SKM-1 treated with dmso at 0.1 percent for 144 hours (cell line): ENCODE measurements around the gene ATP8A2.
"Not testable (repeated sequence)": the region's sequence is repeated elsewhere in the genome, so short reads cannot be mapped to it uniquely, and the experiment has no call there.

Experiments
- DNase-seq: peaks from one replicate; lab custom pipeline; 2025; ENCODE audit not compliant: unreplicated experiment; lab: John Stamatoyannopoulos, UW

ATP8A2 gene

DNA sequence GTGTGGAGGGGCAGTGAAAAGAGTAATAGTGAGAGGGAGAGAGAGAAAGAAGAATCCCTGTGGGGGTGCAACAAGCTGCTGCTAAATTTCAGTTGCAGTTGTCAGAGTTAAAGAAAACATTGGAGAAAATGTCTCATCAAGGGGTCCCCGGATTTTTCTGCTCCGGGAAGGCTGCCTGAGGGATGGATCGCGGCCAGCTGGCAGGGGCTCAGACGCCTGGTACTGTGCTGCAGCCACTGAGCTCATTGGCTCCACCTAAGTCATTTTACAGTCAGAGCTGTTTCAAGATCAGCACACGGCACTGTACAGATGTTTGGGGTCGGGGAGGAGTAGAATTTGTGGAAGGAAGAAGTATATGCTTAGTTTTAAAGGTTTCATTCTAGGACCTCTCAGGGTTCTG is 573.8 kb downstream of the ATP8A2 start:
- no peak for DNase-seq

DNA sequence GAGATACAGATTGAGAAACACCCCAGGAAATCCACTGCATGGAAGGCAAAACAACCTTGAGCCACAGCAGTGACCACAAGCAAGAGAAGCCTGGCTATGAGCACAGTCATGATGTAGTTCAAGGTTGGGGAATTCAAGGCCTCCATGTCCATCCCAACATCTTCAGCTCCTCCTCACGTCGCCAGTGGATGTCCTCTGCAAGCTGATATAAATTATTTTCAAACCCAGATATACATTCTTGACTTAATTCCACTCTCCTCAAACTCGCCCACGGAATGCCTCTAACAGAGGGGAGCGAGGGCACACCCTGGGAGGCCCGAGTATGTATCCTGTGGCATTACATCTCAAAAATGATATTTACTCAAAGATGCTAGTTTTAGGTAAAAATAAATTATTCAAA is 574.5 kb downstream of the ATP8A2 start:
- DNase-seq: no peak

DNA sequence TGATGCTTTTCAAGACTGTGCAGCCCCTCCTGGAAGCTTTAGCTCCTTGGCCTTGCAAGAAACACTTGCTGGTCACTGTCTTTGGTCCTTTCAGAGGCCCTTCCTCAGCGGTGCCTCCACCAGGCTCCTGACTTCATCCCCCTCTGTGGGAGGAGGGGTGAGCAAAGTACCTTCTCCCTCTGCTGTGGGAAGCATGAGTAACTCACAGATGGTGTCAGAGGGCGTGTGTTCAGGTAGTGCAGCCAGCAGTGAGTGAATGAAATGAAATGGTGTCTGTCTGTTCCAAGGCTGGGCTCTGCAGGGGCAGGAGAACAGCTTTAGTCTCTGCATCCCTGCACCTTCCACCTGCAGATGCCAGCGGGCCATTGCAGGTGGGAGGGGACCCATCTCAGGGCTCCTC is 577.1 kb downstream of the ATP8A2 start:
- DNase-seq: no peak

DNA sequence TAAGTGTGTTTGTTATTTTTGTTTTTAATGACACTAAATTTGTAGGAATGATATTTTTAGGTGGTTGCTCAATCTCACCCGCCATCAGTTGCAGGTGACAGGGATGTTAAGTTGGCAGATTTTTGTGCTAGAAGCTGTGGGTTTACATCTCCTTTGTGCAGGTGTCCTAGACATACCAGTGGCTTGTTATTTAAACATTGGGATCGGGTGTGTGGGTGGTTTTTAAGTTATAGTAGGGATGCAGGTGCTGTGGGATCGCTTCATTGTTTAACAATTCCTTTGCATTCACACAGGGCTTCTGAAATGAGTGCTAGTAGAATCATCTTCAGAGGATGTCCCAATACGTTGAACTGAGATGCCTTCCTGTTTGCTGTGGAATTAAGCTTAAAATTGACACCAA is 580.1 kb downstream of the ATP8A2 start:
- DNase-seq: no peak

DNA sequence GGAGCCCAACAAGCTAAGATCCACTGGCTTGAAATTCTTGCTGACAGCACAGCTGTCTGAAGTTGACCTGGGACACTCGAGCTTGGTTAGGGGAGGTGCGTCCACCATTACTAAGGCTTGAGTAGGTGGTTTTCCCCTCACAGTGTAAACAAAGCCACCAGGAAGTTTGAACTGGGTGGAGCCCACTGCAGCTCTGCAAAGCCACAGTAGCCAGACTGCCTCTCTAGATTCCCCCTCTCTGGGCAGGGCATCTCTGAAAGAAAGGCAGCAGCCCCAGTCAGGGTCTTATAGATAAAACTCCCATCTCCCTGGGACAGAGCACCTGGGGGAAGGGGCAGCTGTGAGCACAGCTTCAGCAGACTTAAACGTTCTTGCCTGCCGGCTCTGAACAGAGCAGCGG is 582.3 kb downstream of the ATP8A2 start:
- DNase-seq: not testable (repeated sequence)

DNA sequence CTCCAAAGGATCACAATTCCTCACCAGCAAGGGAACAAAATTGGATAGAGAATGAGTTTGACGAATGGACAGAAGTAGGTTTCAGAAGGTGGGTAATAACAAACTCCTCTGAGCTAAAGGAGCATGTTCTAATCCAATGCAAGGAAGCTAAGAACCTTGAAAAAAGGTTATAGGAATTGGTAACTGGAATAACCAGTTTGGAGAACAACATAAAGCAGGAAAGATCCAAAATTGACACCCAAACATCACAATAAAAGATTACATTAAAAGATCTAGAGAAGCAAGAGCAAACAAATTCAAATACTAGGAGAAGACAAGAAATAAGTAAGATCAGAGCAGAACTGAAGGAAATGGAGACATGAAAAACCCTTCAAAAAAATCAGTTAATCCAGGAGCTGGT is 583.2 kb downstream of the ATP8A2 start:
- DNase-seq: not testable (repeated sequence)

DNA sequence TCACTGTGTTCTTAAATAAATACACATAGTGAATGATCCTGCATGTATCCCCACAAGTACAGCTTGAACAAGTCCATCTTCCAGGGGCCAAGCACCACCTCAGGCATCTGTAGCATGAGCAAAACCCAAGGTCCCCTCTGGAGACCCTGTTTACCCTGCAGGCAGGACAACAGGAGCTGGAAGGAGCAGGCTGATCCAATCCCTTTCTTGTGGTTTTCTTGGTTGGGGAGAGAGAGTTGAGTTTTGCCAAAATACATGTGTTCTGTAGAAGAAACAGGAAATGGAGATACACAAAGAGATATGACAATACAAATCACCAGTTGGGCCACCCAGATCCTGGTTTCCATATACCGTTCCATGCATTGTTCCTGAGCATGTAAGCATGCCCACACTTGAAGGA is 587.2 kb downstream of the ATP8A2 start:
- no peak for DNase-seq

DNA sequence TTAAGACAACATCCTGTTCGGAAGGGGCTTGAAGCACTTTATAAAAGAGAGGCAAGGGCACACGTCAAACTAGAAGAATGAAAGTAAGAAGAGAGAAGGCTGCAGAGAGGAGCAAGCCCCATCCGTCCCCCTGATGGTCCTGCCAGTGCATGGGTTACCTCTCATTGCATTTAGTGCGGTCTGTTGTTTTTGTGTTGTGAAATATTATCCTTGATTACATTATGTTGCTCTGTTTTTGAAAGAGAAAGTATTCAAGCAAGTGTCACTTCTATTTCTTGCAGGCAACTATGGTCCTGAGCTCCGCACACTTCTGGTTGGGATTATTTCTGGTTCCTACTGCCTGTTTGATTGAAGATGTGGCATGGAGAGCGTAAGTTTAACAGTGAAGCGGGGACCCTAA is 589.5 kb downstream of the ATP8A2 start:
- DNase-seq: no peak

DNA sequence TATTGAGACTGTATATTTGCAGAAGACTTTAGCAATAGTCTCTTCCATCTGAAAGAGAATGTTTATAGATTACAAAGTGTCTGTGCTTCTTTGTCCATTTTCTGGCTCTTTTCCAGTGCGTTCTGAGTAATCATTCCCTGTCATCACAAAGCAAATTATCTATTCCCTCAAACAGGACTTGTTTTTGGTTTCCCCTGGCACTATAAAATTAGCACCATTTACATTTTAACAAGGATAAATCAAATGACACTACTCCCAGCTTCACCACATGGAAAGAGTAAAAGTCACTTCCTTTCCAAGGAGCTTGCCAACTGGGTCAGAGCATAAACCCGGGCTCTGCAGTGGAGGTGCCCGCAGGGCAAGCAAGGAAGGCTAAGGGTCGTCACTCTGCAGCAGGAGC is 591.9 kb downstream of the ATP8A2 start:
- no peak for DNase-seq

DNA sequence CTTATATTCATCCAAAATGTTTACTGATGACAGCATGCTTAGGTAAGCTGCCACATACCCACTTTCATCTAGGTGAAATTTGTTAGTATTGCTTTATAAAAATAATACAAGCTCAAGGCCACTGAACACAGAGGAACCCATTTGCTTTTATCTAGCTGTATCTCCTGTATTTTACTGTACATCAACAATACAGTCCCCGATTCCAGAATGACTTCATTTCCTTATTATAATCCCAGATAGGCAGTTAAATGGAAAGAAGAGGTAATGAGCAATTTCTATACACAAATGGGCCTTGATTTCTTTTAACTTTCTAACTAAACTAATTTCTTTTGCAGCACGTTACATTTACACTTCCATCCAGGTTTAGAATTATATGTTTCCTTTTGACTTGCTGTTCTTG is 593.8 kb downstream of the ATP8A2 start:
- DNase-seq: no peak

DNA sequence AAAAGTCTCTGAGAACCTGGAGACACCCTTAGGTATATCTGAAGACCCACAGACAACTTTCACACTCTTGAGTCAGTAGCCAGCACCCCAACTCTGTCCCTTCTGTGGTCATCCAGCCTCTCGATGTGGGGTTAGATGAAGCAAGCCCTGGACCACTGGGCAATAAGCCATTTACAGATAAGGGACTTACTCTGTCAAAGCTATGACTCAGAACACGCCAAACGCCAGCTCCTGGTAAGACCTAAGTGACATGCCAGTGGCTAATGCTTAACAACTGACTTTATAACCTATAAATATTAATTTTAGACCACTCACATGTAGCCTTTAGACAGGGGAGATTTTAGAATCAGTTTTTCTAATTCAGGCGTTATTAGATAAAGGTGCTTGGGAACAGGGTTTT is 594.3 kb downstream of the ATP8A2 start:
- no peak for DNase-seq

DNA sequence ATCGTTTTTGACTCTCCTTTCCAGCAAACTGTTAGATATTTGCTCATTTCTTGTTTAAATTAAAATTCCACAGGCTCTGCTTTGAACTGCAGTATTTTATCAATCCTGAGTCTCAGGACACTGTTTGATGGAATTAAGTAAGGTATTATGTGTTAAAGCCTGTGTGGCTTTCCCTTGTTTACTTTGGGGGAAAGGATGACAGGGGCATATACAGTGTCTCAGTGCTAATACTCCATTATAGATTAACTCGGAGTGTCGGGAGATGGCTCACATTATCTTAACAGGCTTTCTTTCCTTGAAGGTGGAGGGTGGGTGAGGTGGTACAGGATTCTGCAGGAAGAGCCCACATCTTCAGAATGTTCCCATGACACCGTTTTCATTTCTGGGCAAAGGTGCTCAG is 595.4 kb downstream of the ATP8A2 start:
- no peak for DNase-seq

DNA sequence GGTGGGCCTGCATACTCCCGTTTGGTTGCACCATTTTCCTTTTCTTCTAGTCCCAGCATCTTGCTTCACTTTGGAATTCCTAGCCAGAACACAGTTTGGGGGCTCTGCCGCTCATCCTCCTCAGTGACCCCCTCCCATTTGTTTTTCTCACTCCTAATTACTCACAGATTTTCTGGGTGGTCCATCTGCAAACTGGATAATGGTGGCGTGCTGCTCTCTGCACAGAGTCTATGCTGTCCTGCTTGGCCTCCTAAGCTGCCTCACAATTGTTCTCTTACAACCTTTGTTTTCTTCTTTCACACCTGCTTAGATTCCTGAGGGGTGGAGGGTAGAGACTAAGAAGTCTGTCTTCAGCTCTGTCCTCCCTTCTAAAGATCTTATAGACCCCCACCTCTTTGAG is 599.3 kb downstream of the ATP8A2 start:
- DNase-seq: no peak

DNA sequence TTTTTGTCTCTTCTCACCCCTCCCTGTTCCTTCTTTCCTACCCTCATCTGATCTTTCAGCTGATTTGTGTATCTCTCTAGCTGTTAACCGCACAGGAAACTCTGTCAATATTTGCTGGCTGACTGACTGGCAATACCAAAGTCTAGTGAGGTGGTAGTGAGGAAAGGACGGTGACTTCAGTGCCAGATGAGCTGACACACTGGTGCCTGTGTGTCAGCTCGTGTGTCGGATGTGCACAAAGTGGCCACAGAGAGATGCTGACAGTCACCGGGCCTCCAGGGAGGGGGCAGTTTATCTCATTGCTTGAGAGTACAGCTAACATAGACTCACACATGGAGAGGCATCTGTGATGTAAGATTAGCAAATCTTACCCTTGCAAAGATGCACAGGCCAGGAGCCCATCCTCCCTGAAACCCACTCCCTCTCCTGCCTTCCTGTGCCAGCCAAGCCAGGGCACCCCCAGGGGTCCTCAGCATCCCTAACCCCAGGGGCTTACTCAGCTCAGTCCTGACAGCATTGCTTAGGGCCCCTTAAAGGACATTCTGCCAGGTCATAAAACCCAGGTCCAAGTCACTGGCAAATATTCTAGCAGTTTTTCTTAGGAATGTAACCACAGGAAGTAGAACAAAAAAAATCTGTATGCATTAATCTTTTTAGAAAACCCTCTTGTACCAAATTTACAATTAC is 599.8 kb downstream of the ATP8A2 start:
- DNase-seq: no peak

DNA sequence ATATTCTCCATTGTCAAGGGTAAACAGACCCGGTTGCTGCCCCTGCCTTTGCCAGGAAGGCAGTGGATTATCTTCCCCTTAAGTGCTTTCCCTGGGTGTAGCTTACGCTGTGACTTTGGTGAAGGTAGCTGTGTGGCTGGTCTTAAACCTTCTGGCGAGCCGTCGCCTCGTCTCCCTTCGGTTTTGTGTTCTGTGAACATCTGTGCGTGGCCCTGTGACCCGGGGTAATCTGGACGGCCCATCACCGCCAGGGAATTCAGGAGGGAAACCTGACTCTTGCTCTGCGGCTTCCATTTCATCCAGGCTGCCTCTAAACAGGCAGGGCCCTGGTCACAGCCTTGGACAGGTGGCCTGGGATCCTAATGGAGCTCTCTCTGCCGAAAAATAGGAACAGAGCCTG is 601.3 kb downstream of the ATP8A2 start:
- no peak for DNase-seq

DNA sequence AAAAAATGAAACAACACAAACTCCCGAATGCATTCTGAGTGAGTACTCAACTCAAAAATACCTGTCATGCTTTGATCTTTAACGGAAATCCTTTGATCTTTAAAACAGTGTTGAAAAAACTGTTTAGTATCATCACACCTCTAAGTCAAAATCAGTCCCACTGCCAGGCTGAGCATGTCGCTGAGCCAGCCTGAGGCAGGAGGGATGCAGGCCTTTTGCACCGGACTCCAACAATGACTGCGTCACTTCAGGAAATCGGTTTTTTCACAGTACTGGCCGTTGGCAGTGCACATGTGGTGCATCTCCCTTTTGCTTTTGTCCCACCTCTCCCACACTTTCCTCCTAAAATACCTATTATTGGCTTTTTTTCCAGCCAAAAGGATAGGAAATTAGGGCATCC is 601.8 kb downstream of the ATP8A2 start:
- no peak for DNase-seq

DNA sequence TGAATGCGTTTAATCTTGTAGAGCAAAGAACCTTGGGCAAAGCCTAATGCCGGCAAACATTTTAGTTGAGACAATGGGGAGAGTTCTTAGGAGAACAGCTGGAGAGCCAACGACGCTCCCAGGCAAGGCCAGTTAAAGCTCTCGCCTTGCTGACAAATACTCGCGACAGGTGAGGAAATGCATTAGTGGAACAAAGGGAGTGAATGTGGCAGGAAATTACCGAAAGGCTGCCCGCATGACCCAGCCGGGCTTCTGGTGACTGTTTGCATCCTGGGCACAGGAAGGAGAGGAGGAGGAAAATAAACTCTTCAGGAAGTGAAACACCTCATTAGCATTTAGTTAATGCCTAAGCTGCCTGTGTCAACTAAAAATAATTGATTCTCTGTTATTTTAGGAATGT is 605.4 kb downstream of the ATP8A2 start:
- no peak for DNase-seq

DNA sequence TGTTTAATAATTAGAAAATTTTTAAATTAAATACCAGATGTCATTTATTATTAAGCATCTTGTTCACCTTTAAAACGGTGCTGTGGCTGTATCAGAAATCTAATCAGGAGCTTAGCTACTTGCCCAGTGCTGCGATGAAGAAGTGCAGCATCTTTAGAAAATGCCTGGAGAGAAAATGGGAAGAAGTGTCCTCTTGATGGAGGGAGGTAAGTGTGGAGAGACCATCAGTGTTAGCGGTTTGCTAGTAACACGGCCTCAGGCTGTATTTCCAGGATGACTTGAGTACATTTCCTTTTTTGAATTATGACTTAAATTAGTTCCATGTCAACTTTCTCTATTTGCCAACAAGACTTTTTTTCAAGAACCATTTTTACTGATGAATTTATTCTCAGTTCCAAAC is 605.9 kb downstream of the ATP8A2 start:
- no peak for DNase-seq

DNA sequence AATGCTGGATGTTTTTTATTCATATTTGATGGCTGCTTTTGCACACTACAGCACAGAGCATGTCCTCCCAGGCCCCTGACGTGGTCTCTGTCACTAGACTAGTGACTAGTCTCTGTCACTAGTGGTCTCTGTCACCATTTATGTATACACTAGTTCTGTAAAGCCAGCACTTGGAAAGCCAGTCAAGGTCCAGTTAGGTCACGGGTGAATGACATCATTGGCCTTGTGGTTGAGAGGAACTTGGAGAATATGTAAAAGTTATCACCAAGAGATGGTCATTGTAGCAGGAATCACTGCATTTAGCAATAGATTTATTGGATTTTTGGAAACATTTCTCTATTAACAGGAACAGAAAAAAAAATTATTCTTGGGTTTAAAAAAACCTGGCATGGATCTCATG is 607.2 kb downstream of the ATP8A2 start:
- DNase-seq: no peak

DNA sequence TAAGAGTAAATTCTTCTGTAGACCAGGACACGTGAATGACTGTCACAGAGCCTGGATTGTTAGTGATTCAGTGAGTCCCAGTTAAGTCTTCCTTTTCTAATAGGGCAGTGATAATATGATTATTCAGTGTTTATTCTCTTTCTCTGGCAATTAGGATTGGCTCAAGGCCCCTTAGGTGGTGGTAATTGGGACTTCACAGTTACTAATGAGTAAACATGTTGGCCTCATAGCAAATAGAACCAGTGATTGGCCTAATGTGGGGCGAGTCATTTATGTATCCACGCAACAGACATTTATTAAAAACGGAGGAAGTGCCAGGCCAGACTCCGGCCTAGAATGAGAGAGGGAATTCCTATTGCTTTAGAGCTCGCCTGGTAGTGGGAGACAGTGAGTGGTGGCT is 607.6 kb downstream of the ATP8A2 start:
- no peak for DNase-seq

DNA sequence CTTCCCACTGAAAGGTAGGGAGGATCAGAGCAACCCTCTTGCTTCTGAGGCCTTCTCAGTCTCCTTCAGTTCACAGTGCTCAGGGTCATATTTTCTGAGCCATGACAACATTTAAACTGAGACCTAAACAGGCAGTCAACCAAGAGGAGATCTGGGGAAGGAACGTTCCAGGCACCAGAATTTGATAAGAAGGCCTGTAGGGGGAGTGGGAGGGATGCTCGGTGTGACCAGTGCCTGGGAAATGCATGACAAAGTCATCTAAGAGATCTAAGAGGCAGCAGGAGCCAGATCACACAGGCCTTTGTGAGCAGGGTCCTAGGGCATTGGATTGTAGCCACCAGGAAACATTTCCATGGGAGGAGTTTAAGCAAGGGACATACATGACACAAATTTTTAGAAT is 608.5 kb downstream of the ATP8A2 start:
- DNase-seq: no peak

DNA sequence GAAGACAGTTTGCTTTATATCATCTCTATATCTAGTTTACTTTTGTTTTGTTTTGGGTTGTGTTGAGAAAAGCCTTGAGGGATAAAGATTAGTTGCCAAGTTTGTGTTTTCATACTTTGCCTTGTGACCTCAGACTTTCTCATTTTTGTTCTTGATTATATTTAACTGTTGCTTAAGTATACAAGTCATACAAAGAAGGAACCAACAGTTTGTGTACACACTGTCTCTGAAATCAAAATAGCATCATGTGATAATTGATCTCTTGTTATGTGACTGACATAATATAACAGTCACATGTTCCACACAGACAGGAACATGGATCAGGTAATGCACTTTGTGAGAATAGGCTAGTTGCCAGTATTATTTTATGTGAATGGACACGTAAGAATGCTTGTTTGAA is 609.3 kb downstream of the ATP8A2 start:
- no peak for DNase-seq

DNA sequence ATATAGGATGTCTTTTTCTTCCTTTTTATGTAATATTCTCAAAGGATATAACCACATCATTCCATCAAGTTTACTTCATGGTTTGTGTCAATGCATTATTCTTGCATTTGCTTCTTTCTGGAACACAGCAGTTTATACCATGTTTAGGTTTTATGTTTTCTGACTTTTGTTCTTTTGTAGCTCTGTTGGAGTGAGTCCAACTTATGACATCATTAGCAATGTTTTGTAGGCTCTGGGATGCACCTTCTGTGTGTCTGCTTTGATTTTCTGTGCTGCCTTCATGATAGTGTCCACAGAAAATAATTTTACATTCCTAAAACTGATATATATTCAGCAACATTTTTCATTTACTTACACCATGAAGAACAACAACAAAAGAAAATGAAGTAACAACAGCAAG is 611.1 kb downstream of the ATP8A2 start:
- no peak for DNase-seq

DNA sequence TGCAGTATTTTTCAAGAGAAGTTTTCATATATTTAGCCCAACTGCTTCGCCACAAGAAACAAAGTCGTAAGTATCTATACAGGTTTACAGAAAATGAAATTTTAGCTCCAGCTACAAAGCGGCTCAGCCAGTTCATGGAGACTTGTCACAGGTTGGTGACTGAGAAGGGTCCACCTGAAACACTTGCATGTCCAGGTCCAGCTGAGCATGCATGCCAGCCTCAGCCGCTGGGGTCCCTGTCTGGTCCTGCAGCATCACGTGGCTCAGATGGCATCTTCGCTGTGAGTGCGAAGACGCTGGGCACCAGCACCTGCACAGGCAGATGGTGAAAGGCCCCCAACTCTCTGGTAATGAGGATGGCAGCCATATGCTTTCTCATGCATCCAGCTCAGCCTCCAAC is 616.2 kb downstream of the ATP8A2 start:
- DNase-seq: no peak
